NCI-H1105 treated with DMSO at 0.1 percent for 48 hours (cell line): Measurements from ENCODE around the gene HES4.
"Not testable (repeated sequence)": the region's sequence is repeated elsewhere in the genome, so short reads cannot be mapped to it uniquely, and the experiment has no call there.

ENCODE experiments used
- DNase-seq: peaks from one replicate; lab custom pipeline; 2025; lab: John Stamatoyannopoulos, UW

HES4 gene

DNA sequence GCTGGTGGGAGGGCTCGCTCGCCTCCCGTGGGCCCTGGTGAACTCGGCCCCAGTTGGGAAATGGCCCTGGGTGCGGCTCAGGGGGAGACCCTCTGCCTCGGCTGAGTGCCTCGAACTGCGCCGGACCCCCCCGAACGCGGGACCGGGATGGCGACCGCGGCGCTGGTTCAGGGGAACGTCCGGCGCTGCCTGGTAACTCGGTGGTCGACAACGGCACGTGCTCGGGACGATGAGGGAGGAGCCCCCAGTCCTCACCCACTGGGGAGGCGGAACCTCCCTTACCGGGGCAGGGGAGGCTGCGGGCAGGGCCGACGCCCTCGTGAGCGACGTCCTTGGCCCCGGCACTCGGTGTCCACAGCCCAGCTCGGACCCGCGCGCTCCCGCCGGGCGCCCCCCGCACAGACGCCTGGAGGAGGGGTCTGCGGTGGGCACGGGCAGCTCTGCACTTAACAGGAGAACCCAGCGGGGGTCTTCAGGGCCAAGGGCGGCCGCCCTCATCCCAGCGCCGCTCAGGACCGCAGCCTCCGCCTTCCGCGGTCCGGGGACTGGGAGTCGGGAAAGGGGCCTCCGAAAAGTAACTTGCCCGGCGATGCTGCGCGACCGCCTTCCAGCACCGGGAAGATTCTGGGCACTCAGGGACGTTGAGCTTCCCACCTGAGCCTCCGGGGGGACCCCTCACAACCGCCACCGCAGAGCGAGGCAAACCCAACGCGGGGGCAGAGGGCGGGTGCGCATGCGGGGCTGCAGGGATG, 1.7 kb downstream of the HES4 start:
- no peak for DNase-seq

DNA sequence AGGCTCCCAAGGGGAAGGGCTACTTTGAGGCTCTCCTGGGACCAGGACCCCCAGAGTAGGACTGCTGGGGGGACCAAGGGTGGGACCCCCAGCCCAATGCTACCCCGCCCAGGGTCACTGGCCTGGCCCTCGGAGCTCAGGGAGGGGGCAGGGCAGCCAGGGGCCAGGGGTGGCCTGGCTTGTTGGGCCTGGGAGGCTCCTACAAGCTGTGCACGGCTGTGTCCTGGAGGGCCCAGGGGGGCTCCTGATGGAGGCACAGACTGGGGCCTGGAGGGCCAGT, 2.2 kb downstream of the HES4 start:
- DNase-seq = no peak

DNA sequence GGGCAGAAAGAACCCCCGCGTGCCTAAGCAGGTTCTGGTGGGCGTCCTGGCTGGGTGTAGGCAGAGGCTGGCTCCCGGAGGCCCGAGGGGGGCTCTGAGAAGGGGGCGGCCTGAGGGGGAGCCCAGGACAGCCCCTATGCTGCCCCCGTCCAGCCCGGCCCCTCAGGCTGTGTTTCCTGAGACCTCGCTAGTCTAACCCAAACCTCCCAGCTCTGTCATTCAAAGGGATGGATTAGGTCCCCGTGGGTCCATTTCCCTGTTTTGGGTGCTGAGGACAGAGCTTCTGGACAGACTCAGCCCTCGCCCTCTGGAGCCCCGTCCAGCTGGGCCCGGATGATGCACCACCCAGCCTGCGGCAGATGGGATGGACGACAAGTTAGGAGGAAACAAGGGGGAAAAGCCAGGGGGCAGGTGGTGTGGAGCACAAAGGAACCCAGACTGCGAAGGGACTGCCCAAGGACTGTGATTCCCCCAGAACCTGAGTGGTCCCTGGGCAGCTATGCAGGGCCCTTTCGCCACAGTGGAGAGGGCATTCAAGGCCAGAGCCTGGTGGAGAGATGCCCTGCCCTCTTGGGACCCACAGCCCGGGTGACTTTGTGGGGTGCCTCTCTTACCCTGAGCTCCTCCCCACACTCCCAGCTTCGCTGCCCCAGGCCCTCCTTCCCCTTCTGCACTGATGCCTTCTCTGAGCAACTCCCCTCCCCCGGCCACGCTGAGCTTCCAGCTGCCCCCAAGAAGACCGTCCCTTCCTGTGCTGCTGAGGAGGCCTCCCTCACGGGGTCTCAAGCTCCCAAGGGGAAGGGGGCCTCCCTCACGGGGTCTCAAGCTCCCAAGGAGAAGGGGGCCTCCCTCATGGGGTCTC, 2.8 kb downstream of the HES4 start:
- no peak for DNase-seq

DNA sequence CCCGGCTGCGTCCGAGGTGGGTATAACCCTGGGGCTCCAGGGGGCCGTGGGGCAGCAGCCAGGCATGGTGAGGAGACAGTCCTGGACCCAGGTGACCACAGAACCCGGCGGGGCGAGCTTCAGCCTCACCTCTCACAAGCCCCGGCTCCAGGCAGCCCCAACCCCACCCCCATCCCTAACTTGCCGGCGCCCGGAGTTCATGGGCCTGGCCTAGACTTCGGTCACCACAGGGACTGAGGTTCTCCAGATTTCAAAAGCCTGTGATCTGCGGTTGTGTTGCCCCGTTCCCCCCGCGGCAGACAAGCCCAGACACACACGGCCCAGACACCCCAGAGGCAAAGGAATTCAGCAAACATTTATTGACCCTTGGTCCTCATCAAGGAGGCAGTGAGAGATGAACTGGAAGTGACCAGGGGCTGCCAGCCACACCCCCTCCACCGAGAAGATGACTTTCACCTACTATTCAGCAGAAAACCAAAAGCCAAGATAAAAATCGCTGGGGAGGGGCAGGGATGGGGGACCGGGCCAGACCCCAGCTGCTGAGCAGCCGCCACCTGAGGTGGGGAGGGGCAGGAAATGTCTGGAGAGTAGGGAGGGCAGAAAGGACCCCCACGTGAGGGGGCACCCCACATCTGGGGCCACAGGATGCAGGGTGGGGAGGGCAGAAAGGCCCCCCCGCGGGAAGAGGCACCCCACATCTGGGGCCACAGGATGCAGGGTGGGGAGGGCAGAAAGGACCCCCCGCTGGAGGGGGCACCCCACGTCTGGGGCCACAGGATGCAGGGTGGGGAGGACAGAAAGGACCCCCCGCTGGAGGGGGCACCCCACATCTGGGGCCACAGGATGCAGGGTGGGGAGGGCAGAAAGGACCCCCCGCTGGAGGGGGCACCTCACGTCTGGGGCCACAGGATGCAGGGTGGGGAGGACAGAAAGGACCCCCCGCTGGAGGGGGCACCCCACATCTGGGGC, 3.9 kb downstream of the HES4 start:
- DNase-seq = no peak

DNA sequence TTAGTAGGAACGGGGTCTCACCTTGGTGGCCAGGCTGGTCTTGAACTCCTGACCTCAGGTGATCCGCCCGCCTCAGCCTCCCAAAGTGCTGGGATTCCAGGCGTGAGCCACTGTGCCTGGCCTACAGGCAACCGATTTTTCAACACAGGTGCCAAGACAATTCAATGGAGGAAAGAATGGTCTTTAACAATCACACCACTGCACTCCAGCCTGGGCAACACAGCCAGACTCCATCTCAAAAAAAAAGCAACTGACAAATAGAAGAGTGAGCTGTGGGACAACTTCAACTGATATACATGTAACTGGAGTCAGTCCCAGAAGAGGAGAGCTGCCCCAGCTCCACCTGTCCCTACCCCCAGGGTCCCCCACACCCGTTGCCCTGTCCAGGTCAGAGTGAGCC, 5.4 kb downstream of the HES4 start:
- DNase-seq = not testable (repeated sequence)

DNA sequence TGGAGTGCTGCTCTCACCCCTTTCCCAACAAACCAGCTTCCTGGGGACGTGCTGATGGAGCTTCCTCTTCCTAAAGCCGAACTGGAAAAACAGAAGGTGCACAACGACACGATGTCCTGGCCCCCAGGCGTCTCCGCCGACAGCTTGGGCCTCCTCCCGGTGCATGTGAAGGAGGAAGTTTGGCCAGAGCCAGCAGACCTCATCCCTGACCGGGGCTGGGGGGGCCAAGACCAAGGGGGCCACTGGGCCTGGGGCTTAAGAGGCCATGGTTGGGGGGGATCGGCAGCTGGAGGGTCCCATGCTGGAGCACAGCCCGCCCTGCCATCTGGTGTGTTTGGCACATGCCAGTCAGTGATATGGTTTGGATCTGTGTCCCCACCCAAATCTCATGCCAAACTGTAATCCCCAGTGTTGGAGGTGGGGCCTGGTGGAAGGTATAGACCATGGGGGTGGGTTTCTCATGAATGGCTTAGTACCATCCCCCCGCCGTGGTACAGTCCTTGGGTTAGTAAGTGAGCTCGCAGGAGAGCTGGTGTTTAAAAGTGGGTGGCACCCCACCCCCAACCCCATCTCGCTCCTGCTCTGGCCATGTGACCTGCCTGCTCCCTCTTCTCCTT, 6.4 kb downstream of the HES4 start:
- DNase-seq = no peak

DNA sequence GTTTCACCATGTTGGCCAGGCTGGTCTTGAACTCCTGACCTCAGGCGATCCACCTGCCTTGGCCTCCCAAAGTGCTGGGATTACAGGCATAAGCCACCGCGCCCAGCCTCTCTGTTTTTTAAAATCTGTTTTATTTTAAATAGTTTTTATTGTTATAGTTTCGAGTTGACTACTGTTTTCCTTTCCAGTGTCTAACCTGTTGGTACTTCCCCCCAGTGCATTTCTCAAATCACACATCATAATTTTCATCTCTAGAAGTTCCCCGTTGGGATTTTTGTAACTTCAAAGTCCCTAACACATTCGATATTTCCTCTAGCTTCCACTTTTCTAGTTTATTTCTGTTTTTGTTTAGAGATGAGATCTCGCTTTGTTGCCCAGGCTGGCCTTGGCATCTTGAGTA, 7.5 kb downstream of the HES4 start:
- DNase-seq = no peak

DNA sequence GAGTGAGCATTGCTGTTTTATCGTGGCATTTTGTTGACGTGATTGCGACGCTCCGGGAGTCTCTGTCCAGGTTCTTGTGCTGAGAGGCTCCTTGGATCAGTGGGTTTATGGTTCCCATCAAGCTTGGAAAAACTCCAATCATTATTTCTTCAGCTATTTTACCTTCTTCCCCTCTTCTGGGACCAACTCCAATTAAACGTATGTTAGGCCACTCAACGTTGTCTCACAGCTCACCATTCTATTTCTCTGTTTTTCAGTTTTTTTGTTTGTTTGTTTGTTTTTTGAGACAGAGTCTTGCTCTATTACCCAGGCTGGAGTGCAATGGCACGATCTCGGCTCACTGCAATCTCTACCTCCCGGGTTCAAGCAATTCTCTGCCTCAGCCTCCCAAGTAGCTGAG, 8.0 kb downstream of the HES4 start:
- DNase-seq = no peak

DNA sequence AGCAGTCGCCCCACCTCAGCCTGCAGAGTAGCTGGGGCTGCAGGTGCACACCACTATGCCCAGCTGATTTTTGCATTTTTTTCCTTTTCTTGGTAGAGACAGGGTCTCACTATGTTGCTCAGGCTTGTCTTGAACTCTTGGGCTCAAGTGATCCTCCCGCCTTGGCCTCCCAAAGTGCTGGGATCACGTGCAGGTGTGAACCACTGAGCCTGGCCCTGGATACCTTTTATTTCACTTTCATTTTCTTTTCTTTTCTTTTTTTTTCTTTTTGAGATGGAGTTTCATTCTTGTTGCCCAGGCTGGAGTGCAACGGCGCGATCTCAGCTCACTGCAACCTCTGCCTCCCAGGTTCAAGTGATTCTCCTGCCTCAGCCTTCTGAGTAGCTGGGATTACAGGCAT, 8.6 kb downstream of the HES4 start:
- not testable (repeated sequence) for DNase-seq

DNA sequence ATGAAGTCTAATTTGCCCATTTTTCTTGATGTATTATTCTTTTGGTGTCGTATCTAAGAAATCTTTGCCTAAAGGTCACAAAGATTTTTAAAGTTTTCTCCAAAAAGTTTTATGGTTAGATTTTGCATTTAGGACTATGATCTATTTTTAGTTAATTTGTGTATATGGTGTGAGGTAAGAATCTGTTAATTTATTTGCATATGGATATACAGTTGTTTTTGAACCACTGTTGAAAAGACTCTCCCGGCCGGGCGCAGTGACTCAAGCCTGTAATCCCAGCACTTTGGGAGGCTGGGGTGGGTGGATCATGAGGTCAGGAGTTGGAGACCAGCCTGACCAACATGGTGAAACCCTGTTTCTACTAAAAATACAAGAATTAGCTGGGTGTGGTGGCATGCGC, 11.8 kb downstream of the HES4 start:
- not testable (repeated sequence) for DNase-seq

DNA sequence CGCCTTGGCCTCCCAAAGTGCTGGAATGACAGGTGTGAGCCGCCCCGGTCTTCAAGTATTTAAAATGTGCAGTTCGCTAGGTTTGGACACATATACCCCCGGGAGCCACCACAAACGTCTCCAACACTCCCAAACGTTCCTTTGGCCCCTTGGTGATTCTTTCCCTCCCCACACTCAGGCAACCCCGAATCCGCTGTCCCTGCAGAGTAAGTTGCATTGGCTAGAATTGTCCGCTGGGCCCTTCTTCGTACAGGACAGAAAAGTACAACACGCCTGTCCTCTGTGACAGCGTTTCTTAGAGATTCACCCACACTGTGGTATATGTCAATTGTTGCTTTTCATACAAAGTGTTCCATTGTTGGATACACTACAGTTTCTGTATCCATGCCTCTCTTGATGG, 14.8 kb downstream of the HES4 start:
- DNase-seq = no peak

DNA sequence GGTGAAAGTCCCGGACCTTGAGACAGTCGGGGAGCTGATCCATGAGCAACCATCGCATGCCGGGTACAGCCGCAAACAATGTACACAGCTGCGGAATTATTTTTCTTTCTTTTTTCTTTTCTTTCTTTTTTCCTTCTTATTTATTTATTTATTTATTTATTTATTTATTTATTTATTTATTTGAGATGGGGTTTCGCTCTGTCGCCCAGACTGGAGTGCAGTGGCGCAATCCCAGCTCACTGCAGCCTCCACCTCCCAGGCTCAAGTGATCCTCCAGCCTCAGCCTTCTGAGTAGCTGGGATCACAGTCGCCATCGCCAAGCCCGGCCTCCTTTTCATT, 15.5 kb downstream of the HES4 start:
- DNase-seq = no peak

DNA sequence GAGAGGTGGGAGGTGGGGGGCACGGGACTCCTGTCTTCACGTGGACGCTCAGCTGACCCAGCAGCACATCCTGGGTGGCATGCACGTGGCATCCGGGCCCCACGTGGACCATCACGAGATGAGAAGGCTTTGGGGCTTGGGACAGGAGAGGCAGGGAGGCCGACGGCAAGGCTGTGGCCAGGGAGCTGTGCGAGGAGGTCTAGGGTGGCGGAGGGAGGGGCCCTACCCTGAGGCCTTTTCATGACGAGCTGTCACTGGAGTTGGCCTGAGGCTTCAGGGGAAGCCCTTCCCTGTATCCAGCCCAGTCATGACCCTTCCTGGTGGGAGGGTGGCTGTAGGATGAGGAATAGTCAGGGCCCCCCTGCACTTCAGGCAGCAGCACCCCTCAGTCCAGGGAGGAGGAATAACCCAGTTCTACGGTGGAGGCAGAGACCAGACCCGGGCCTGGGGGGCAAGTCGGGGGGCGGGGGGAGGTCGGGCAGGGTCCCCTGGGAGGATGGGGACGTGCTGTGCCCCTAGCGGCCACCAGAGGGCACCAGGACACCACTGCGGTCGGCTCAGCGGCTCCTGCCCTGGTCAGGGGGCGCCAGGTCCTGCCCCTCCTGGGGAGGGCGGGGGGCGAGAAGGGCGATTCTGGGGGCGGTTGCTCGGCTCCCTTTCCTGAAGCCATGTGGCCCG, 16.0 kb downstream of the HES4 start:
- peak; percentile 22 for DNase-seq

DNA sequence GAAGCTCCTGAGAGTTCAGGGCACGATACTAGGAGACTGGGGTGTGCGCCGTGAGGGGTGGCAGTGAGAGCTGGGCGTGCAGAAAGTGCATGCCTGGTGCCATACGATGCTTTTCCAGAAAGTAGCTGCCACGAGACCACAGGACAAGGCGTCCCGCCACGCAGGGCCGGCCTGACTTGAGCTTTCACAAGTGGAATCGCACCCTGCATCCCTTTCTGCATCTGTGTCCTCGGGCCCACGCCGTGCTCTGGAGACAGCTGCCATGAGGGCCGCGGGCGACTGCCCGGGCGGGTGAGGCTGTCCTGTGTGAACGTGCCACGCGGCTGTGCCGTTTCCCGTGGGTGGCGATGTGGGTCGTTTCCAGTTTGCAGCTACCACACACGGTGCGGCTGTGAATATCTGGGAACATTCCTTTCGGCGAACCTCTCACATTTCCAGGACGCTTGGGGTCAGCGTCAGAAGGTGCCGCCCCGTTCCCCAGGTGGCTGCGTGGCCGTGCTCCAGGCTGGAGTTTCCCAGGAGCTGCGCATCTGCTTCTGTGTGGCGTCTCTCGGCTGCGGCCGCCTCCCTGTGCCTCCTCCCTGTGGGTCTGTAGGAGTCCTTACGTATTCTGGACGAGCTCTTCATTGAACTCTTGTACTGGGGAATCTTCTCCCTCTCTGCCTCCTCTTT, 17.0 kb downstream of the HES4 start:
- DNase-seq = no peak

DNA sequence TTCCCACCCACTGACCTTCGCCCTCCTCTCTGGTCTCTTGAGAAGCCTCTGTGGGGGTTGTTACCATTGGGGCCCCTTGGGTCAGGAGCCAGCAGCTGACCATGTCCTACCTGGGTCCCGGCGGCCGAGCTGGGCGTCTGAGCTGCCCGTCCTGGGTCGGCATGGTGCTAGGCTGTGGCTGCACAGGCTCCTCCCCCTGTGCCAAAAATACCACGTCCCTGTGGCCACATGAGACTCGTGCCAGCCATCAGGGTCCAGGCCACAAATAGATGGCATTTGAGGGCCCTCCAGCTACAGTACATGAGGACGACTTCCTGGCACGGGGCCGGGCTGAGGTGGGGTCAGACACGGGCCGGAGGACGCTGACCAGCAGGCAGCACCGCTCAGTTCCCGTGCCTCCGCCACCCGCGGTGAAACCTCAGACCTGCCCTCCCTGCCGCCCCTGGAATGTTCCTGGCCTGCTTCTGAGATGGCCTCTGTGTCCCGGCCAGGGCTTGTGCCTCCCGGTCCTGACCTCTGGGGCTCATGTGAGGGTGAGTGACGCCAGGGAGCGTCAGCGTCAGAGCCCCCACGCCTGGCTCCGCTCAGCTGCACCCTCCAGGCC, 17.8 kb downstream of the HES4 start, which contains the start of gene PERM1:
TSS of gene PERM1 (minus strand) at position 139 of the 604 bp plus-strand sequence. CDS start 1,064 bp downstream, outside the sequence.
- DNase-seq = no peak

DNA sequence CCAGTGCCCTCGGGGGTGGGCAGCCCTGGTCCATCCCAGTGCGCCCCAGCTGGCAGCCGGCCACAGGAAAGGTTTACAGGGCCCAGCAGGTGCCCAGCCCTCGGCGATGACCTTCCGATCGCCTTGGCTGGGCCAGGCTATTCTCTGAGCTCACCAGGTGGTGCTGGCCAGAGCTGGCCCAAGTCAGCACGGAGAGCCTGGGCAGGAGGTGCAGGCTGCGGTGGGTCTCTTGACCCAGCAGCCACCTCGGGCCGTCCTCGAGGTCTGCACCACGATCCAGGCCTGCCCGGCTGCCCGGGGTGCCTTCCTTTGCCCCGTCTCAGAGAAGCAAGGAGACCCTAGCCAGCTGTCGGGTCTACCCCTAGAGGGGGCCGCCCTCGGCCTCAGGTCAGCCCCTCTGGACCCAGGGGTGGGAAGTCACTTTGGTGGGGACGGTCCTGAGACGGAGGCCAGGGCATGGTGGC, 18.4 kb downstream of the HES4 start:
- DNase-seq = no peak

DNA sequence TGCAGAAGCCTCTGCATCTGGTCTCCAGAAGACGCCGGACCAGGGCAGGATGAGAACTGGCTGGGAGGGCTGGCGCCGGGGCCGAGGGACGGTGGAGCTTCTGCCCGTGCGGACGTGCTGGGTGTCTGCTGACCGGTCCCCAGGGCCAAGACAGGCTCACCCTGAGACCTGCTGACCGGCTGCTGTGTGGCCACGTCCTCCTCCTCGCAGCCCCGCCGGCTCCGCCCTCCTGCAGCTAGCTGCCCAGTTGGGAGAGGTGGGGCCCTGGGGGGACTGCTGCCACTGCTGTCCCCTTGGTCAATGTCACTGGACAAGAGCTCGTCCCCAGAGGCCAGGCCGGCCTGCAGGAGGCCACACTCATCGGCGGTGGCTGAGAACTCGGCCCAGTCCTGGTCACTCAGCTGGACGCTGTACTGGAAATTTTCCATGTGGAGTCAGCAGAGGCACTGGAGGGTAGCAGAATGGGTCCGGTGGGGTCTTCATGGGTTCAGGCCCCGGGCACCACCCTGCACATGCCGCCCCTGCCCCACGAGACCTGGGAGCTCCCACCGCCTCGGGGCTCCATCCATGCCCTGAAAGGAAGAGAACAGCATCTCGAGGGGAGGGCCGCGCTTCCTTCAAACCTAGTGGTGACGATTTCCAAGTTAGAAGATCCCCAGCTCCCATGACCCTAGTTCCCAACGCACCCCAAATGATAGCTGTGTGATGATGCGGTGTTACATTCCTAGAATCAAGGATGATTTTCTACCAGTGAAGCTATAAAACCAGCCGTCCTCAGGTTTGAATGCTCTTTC, 19.1 kb downstream of the HES4 start:
- DNase-seq = no peak

DNA sequence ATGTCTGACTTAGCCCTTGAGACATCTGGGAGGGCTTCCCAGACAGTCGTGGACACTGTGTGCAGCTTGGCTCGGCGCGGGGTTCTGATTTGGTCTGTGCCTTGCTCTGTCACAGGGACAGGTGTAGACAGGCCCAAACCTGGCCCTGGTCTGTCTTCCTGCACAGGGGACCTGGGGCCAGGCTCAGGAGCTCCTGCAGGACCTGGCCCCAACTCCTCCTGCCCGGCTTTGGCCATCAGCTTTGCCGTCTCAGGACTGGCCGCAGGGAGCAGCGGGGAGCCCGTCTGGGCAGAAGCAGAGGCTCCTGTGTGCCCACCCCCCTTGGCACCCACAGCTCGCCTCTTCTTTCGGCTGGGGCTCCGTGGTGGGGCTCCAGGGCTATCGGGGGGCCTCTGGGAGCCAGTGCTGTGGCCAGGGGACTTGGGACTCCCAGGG, 19.7 kb downstream of the HES4 start:
- DNase-seq = no peak

DNA sequence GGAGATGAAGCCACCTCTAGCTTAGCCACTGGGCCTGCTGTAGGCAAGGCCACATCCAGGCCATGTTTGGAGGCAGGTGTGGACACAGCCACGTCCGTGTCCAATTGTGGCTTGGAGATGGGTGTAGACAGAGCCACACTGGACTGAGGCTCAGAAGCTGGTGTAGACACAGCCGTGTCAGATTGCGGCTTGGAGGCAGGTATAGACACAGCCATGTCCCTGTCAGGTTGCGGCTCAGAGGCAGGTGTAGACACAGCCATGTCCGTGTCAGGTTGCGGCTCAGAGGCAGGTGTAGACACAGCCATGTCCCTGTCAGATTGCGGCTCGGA, 20.2 kb downstream of the HES4 start:
- no peak for DNase-seq
